DMS 273 (cell line): ENCODE data around the gene TMEM248.
"Not testable (repeated sequence)": the region's sequence is repeated elsewhere in the genome, so short reads cannot be mapped to it uniquely, and the experiment has no call there.

Source experiments
- DNase-seq: peaks from one replicate; lab custom pipeline; 2025; ENCODE audit not compliant: unreplicated experiment; lab: John Stamatoyannopoulos, UW

Gene TMEM248

GRCh38 chr7:66920769-66921395 is at the start of gene TMEM248:
Gene TMEM248, plus strand, starts transcription at chr7:66921225. Its CDS starts 20,641 bp downstream, at chr7:66941866.
- peak; percentile 95 for DNase-seq

GRCh38 chr7:66873476-66873875 is 47.5 kb upstream of the TMEM248 start:
- DNase-seq: no peak

DNA sequence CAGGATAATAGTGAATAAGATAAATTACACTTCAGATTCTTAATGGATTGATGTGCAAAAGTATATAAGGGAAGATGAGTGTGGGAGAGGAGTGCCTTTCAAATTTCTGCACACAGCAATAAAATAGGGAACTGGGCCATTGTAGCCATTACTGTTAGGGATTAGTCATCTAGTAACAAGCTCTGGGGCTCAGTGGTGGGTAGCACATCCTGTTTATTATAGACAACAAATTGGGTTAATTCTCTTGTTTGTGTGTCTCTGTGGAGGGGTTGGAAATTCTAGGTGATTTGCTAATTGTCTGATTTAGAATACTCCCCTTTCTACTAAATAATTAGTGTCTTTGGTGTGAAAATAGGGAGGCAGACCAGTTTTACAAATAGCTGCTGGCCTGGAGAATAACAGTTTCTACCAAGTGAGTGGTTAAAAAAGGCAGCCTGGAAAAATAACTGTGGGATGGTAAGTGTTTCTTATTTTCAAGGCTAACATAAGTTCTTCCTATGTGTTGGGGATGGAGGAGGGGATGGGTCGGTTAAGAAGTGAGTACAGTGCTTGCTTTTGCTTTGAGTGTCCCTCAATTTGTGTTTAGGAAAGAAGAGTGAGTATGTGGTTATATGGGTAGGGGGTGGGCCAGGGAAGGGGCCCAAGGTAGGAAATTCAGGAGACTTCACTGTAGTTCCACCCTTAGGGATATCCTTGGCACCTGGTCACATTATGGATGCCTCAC is 43.3 kb upstream of the TMEM248 start:
- DNase-seq: no peak

DNA sequence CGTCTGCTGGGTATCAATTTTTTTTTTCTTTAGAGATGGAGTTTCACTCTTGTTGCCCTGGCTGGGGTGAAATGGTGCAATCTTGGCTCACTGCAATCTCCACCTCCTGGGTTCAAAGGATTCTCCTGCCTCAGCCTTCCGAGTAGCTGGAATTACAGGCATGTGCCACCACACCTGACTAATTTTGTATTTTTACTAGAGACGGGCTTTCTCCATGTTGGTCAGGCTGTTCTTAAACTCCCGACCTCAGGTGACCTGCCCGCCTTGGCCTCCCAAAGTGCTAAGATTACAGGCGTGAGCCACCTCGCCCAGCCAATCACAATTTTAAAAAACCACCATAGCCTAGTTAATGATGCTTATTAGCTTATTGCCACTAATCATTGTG is 42.7 kb upstream of the TMEM248 start:
- not testable (repeated sequence) for DNase-seq

DNA sequence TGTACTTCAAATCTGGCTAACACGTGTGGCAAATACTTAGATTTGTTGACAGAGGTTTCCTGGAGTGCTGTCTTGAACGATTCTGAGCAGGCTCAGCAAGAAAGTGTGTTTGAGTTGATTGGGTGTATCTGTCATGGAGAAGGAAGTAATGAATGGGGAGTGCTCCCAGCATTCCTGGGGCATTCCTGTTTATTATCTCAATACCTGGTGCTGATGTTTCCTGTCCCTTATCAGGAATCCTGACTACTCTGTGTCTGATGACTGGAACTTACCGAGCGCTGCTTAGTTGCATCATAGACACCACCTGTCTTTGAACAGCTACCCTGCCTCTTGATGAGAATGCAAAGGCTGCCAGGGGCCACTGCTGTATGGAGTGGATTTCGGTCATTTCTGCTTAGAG is 41.0 kb upstream of the TMEM248 start:
- no peak for DNase-seq

GRCh38 chr7:66880577-66880976 is 40.4 kb upstream of the TMEM248 start:
- DNase-seq: not testable (repeated sequence)

DNA sequence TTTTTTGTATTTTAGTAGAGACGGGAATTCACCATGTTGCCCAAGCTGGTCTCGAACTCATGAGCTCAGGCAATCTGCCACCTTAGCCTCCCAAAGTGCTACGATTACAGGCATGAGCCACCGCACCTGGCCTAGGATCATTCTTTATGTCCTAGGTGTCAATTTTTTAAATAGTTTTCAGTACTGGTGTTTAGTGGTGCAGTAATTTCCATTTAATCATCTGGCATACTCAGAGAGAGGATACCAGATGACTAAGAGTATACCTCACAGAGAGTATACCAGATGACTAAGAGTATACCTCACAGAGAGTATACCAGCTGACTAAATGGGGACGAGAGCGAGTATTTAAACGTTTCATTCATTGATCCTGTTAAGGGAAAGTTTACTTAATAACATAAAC is 37.3 kb upstream of the TMEM248 start:
- DNase-seq: no peak

GRCh38 chr7:66884556-66884955 is 36.5 kb upstream of the TMEM248 start:
- not testable (repeated sequence) for DNase-seq

DNA sequence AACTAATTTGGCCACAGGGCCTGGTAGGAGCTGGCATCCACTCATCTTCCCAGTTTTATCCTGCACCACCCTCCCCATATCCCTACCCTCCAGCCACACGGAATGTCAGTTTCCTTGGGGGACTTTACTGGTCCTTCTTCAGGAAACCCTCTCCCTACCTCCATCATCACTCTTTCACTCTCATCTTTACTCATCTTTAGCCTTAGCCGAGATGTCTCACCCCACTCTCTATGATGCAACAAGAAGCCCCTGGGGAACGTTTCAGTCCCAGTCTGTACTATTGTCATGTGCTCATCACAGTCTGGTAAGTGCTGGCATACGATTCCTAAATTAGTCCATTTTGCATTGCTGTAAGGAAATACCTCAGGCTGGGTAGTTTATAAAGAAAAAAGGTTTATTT is 34.9 kb upstream of the TMEM248 start:
- no peak for DNase-seq

DNA sequence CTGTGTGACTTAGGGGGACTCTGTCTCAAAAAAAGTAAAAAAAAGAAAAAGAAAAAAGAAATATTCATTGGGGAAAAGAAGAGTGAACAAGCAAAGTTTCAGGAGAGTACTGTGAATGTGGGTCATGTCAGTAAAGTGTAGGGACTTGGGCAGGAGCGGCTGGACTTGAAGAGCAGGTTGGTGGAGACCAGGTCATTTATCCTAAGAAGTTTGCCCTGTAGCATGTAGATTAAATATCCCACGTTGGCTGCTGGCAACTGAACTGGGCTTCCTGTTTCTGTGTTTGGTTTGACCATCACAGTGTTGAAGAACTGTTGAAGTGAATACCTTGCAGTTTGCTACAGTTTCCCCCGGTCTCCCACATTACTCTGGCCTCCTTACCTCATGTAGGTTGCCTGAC is 32.8 kb upstream of the TMEM248 start:
- not testable (repeated sequence) for DNase-seq

- DNase-seq: peak; percentile 35
Measured at GRCh38 chr7:66894463-66895080, 26.5 kb upstream of the TMEM248 start.

DNA sequence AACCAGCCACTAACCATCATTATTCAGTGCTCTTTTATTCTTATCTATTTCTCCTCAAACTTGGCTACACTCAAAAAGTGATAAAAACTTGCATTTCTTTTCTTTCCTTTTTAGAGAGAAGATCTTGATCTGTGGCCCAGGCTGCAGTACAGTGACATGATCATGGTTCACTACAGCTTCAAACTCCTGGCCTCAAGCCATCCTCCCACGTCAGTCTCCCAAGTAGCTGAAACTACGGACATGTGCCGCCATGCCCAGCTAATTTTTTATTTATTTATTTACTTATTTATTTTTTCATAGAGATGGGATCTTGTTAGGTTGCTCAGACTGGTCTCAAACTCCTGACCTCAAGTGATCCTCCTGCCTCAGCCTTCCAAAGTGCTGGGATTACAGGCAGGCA is 24.6 kb upstream of the TMEM248 start:
- no peak for DNase-seq

GRCh38 chr7:66899552-66900280 is 21.3 kb upstream of the TMEM248 start:
- peak; percentile 51 for DNase-seq

GRCh38 chr7:66901941-66902843 is 18.8 kb upstream of the TMEM248 start:
- DNase-seq: no peak

GRCh38 chr7:66902844-66903180 is 18.2 kb upstream of the TMEM248 start:
- no peak for DNase-seq

- DNase-seq: no peak
Measured at GRCh38 chr7:66903360-66904062, 17.5 kb upstream of the TMEM248 start.

GRCh38 chr7:66904063-66904593 is 16.9 kb upstream of the TMEM248 start:
- no peak for DNase-seq

GRCh38 chr7:66905278-66905677 is 15.7 kb upstream of the TMEM248 start:
- no peak for DNase-seq

DNA sequence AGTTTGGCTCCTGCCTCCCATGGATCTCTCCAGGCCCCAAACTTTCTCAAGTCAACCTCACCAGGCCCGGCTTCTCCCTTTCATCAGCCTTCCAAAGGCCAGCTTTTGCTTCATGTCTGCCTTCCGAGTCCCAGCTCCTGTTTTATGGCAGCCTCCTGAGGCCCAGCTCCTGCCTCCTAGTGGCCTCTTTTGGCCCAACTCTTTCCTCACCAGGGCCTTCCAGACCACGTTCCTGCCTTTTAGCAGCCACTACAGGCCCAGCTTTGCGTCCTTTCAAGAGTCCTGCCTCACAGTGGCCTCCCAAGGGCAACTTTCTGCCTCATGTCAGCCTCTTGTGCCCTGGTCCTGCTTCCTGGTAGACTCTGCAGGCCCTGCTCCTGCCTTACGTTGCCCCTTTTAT is 15.3 kb upstream of the TMEM248 start:
- peak; percentile 36 for DNase-seq

DNA sequence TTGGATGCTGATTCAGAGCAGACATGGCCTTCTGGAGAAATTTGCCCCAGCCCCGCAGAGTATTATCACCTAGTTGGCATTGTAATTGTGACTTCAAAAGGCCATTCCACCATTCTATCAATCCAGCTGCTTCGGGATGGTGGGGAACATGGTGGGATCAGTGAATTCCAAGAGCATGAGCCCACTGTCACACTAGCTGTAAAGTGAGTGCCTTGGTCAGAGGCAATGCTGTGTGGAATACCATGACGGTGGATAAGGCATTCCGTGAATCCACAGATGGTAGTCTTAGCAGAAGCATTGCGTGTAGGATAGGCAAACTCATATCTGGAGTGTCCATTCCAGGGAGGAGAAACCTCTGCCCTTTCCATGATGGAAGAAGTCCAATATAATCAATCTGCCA is 13.3 kb upstream of the TMEM248 start:
- DNase-seq: no peak
